Measurements from ENCODE around the gene KAT2B. TPM values are rescaled to one million over a fixed set of nuclear protein-coding genes. Genes with fewer than 3 reads are reported as not detected.

KAT2B gene
- total RNA-seq, 1 donor from 2014 or later = 11.6 TPM

Other genes starting within 250 kb of the KAT2B start
- under 0.01 TPM in 1 of 2 replicates, not detected in the other for gene EFHB, start 106.2 kb upstream of the KAT2B start, total RNA-seq
- 62.4 and 91.8 TPM in 2 replicates for gene RAB5A, start 93.3 kb upstream of the KAT2B start, total RNA-seq
- gene PP2D1, start 28.2 kb upstream of the KAT2B start, total RNA-seq = not detected in 2 replicates
- gene SGO1, start 145.8 kb downstream of the KAT2B start, total RNA-seq = 1.8 and 3.7 TPM in 2 replicates